H9 (cell line): ENCODE data around the gene GGT6. TPM values are rescaled to one million over a fixed set of nuclear protein-coding genes. Genes with fewer than 3 reads are reported as not detected.

Experiments
- DNase-seq: peaks from one replicate; pipeline ENCODE4 v3.0.0-alpha.2; 2017
- H2AFZ ChIP-seq: one replicate; pipeline ENCODE4 v1.6.1; 2013; ENCODE audit warnings: mild to moderate bottlenecking, low read length, control low read depth, moderate library complexity
- H2AK5ac ChIP-seq: 2 replicates; pipeline ENCODE4 v1.6.1; 2013; ENCODE audit warnings: low read length, control low read depth, mixed read lengths; ENCODE audit not compliant: insufficient read length
- H2BK120ac ChIP-seq: one replicate; pipeline ENCODE4 v1.6.1; 2013; ENCODE audit warnings: low read depth, mild to moderate bottlenecking, low read length, control low read depth, inconsistent platforms; ENCODE audit not compliant: poor library complexity, severe bottlenecking
- H2BK12ac ChIP-seq: 2 replicates; pipeline ENCODE4 v1.6.1; 2013; ENCODE audit warnings: low read length, control low read depth, mixed read lengths, low read depth; ENCODE audit not compliant: insufficient read length
- H2BK15ac ChIP-seq: 2 replicates; pipeline ENCODE4 v1.6.1; 2013; ENCODE audit warnings: low read depth, low read length, control low read depth
- H2BK20ac ChIP-seq: one replicate; pipeline ENCODE4 v1.6.1; 2013; ENCODE audit warnings: low read depth, mild to moderate bottlenecking, low read length, control low read depth, inconsistent platforms; ENCODE audit not compliant: poor library complexity, severe bottlenecking
- H2BK5ac ChIP-seq: 2 replicates; pipeline ENCODE4 v1.6.1; 2013; ENCODE audit warnings: low read length, control low read depth, mixed read lengths; ENCODE audit not compliant: insufficient read length
- H3K14ac ChIP-seq: 2 replicates; pipeline ENCODE4 v1.6.1; 2013; ENCODE audit warnings: low read length, control low read depth; ENCODE audit not compliant: insufficient read depth
- H3K18ac ChIP-seq: 2 replicates; pipeline ENCODE4 v1.6.1; 2013; ENCODE audit warnings: low read depth, mild to moderate bottlenecking, mixed read lengths, low read length, control low read depth; ENCODE audit not compliant: insufficient read length
- H3K23ac ChIP-seq: 2 replicates; pipeline ENCODE4 v1.6.1; 2013; ENCODE audit warnings: low read length, control low read depth, mixed read lengths, low read depth; ENCODE audit not compliant: insufficient read length
- H3K23me2 ChIP-seq: 2 replicates; pipeline ENCODE4 v1.6.1; 2013; ENCODE audit warnings: low read depth, mild to moderate bottlenecking, mixed read lengths, low read length, control low read depth; ENCODE audit not compliant: insufficient read length, poor library complexity, severe bottlenecking
- H3K27ac ChIP-seq: 2 replicates; pipeline ENCODE4 v1.5.1; 2013; ENCODE audit warnings: low read length, control low read depth, mixed read lengths, low read depth; ENCODE audit not compliant: insufficient read length
- H3K27me3 ChIP-seq: 2 replicates; pipeline ENCODE4 v1.6.1; 2013; ENCODE audit warnings: low read length, control low read depth, inconsistent platforms; ENCODE audit not compliant: insufficient read depth
- H3K4ac ChIP-seq: 2 replicates; pipeline ENCODE4 v1.6.1; 2013; ENCODE audit warnings: low read depth, mild to moderate bottlenecking, control low read depth, inconsistent platforms, low read length, moderate library complexity
- H3K4me1 ChIP-seq: 2 replicates; pipeline ENCODE4 v1.6.1; 2013; ENCODE audit warnings: low read length, control low read depth, inconsistent platforms; ENCODE audit not compliant: insufficient read depth
- H3K4me2 ChIP-seq: 2 replicates; pipeline ENCODE4 v1.6.1; 2013; ENCODE audit warnings: low read length, control low read depth, mixed read lengths; ENCODE audit not compliant: insufficient read length, insufficient read depth
- H3K56ac ChIP-seq: 2 replicates; pipeline ENCODE4 v1.6.1; 2013; ENCODE audit warnings: low read depth, mild to moderate bottlenecking, mixed read lengths, low read length, control low read depth; ENCODE audit not compliant: insufficient read length
- H3K79me1 ChIP-seq: 2 replicates; pipeline ENCODE4 v1.6.1; 2013; ENCODE audit warnings: low read depth, mild to moderate bottlenecking, moderate library complexity, low read length, control low read depth, inconsistent platforms; ENCODE audit not compliant: insufficient read depth, poor library complexity, severe bottlenecking
- H3K79me2 ChIP-seq: 2 replicates; pipeline ENCODE4 v1.6.1; 2013; ENCODE audit warnings: low read length, control low read depth, inconsistent platforms; ENCODE audit not compliant: insufficient read depth
- H3K9ac ChIP-seq: 2 replicates; pipeline ENCODE4 v1.6.1; 2013; ENCODE audit warnings: low read length, control low read depth, mixed read lengths; ENCODE audit not compliant: insufficient read length; ENCODE audit errors: extremely low read depth
- H3K9me3 ChIP-seq: one replicate; pipeline ENCODE4 v1.6.1; 2013; ENCODE audit warnings: low read depth, low read length, inconsistent platforms; ENCODE audit not compliant: control insufficient read depth
- H3T11ph ChIP-seq: one replicate; pipeline ENCODE4 v1.6.1; 2013; ENCODE audit warnings: mild to moderate bottlenecking, low read length, control low read depth, inconsistent platforms
- H4K20me1 ChIP-seq: one replicate; pipeline ENCODE4 v1.6.1; 2013; ENCODE audit not compliant: control insufficient read depth, insufficient read length, insufficient read depth
- H4K5ac ChIP-seq: 2 replicates; pipeline ENCODE4 v1.6.1; 2013; ENCODE audit warnings: low read depth, mild to moderate bottlenecking, mixed read lengths, low read length, control low read depth; ENCODE audit not compliant: insufficient read length
- H4K8ac ChIP-seq: replicated peaks from 2 replicates; pipeline ENCODE4 v1.6.1; 2013; ENCODE audit warnings: low read length, control low read depth, mixed read lengths, low read depth; ENCODE audit not compliant: insufficient read length
- H4K91ac ChIP-seq: 2 replicates; pipeline ENCODE4 v1.6.1; 2013; ENCODE audit warnings: low read depth, mild to moderate bottlenecking, moderate library complexity, mixed read lengths, low read length, control low read depth; ENCODE audit not compliant: insufficient read length
- H3K27ac Mint-ChIP-seq, 3 experiments: 2 replicates in 2 of 3; 3 replicates in 1 of 3; pipeline ENCODE4 v1.8.0; 2020 to 2021; ENCODE audit warnings: mixed read lengths in 3 of 3, mild to moderate bottlenecking in 1 of 3, moderate library complexity in 1 of 3
- H3K27me3 Mint-ChIP-seq: 2 replicates; pipeline ENCODE4 v1.8.0; 2021; ENCODE audit warnings: low read depth, mild to moderate bottlenecking, moderate library complexity, mixed read lengths
- H3K36me3 Mint-ChIP-seq, 3 experiments: 2 replicates in 2 of 3; 3 replicates in 1 of 3; pipeline ENCODE4 v1.8.0; 2020 to 2021; ENCODE audit warnings: low read depth in 3 of 3, mixed read lengths in 3 of 3; ENCODE audit not compliant: insufficient read depth in 1 of 3
- H3K4me1 Mint-ChIP-seq, 2 experiments: 2 replicates each; pipeline ENCODE4 v1.8.0; 2020; ENCODE audit warnings: mixed read lengths in 2 of 2
- H3K4me3 Mint-ChIP-seq, 2 experiments: 2 replicates in 1 of 2; 3 replicates in 1 of 2; pipeline ENCODE4 v1.8.0; 2020 to 2021; ENCODE audit warnings: mild to moderate bottlenecking in 2 of 2, mixed read lengths in 2 of 2, moderate library complexity in 1 of 2
- H3K9me3 Mint-ChIP-seq, 2 experiments: 2 replicates in 1 of 2; 3 replicates in 1 of 2; pipeline ENCODE4 v1.8.0; 2020; ENCODE audit warnings: mild to moderate bottlenecking in 2 of 2, mixed read lengths in 2 of 2, moderate library complexity in 1 of 2
- CTCF ChIP-seq: fragments of 200-600 bp; sonication (generic); conservative IDR thresholded peaks from 3 replicates; pipeline ENCODE4 v1.8.0; 2021; ENCODE audit warnings: antibody characterized with exemption, mild to moderate bottlenecking
- WGBS: extraction: QIAGEN DNeasy Blood & Tissue Kit; methylation state at CpG from one replicate; pipeline ENCODE4 v1.1.7; 2013; ENCODE audit warnings: missing lambda C conversion rate, low lambda C conversion rate, mixed read lengths; ENCODE audit not compliant: insufficient read length; ENCODE audit errors: extremely low coverage; 5-methylcytosine and 5-hydroxymethylcytosine counted together
- total RNA-seq: library from RNA; stranded (reverse); gene quantifications from 2 replicates; pipeline ENCODE4 v1.2.1, GENCODE V29; 2021

The GGT6 gene
- total RNA-seq, 1 experiment from 2014 or later, result 0.17 TPM

GRCh38 chr17:4601326-4601725 lies 40.9 kb upstream of the GGT6 start:
- no peaks in the 10 kb centered on the region for H3K27me3 ChIP-seq
- H3K4me2 ChIP-seq, result no peak overlapping the region
- H3K4me1 ChIP-seq, result peaks cover 3% of the 10 kb centered on the region; the same call in 1 of the 2 replicates
- no peak overlapping the region for H2BK5ac ChIP-seq
- peaks cover 14% of the 10 kb centered on the region for H3K27me3 Mint-ChIP-seq
- H3K36me3 Mint-ChIP-seq, result peaks cover 0 to 4% (median 0%) of the 10 kb centered on the region in 3 experiments; a peak in 1 of 7 replicates
- no peak overlapping the region for H2BK120ac ChIP-seq
- H2BK20ac ChIP-seq, result no peak overlapping the region
- no peak overlapping the region for H3K4me3 Mint-ChIP-seq
- H3K79me1 ChIP-seq, result no peaks in the 10 kb centered on the region
- H4K8ac ChIP-seq, result no peak overlapping the region
- no CpG with 5 or more reads among the region's 4 CpGs for whole genome bisulfite sequencing
- H3K4me1 Mint-ChIP-seq, result peaks cover 27 to 48% of the 10 kb centered on the region in 2 experiments
- no peak overlapping the region for H2BK15ac ChIP-seq
- H3K18ac ChIP-seq, result no peak overlapping the region
- H3K56ac ChIP-seq, result no peak overlapping the region
- no peak overlapping the region for H2AK5ac ChIP-seq
- DNase-seq, result no peak
- no peak overlapping the region for H3K4ac ChIP-seq
- H4K91ac ChIP-seq, result no peak overlapping the region
- no peaks in the 10 kb centered on the region for H3K9me3 ChIP-seq
- H3K23me2 ChIP-seq, result no peaks in the 10 kb centered on the region
- H4K5ac ChIP-seq, result no peak overlapping the region
- H3K23ac ChIP-seq, result no peak overlapping the region
- no peak overlapping the region for H2AFZ ChIP-seq
- H3K14ac ChIP-seq, result no peak overlapping the region
- H3T11ph ChIP-seq, result no peak overlapping the region
- no peak overlapping the region for H3K9ac ChIP-seq
- no peaks in the 10 kb centered on the region for H4K20me1 ChIP-seq
- no peak overlapping the region for H3K27ac ChIP-seq
- H2BK12ac ChIP-seq, result no peak overlapping the region
- peaks cover 0 to 2% of the 10 kb centered on the region in 2 experiments; a peak in 2 of 5 replicates for H3K9me3 Mint-ChIP-seq
- no peaks in the 10 kb centered on the region for H3K79me2 ChIP-seq
- no peak for TF ChIP-seq CTCF
- H3K27ac Mint-ChIP-seq, result no peak overlapping the region
